HK-2 (cell line): ENCODE results near the gene CNTN5.
"Not testable (repeated sequence)": the region's sequence is repeated elsewhere in the genome, so short reads cannot be mapped to it uniquely, and the experiment has no call there.

Source experiments
- DNase-seq: peaks from one replicate; pipeline ENCODE4 v3.0.0-alpha.2; 2018; ENCODE audit not compliant: unreplicated experiment

CNTN5 gene

DNA sequence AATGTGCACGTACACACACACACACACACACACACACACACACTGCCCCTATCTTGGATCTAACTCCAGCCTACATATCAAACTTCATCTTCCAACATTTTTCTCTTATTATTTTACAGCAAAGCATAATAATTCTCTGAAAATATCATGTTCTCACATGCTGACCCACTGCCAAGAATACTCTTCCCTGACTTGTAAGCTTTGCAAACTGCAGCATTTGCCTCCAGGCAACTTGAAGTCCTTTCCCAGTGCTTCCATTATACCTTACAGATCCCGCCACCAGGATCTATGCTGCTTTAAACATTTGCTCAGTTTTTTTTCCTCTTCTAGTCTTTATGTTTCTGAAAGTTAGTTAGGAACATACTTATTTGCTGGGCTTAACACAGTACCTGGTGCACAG, 1183.0 kb downstream of the CNTN5 start:
- no peak for DNase-seq

DNA sequence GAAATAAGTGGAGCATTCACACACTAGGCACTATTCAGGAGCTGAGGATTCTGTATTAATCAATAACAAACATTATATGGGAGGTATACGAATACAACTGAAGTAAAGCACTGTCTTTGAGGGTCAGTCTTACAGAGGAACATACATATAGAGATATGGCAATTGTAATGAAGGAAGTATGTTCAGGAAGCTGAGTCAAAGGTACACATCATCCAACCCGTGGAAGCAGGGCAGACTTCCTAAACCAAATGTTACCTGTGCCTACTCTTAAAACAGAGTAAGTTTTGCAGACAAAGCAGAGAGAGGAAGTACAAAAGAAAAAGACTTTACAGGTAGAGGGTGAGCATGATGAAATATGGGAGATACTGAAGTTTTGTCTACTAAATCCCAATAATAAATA, 1185.2 kb downstream of the CNTN5 start:
- no peak for DNase-seq

DNA sequence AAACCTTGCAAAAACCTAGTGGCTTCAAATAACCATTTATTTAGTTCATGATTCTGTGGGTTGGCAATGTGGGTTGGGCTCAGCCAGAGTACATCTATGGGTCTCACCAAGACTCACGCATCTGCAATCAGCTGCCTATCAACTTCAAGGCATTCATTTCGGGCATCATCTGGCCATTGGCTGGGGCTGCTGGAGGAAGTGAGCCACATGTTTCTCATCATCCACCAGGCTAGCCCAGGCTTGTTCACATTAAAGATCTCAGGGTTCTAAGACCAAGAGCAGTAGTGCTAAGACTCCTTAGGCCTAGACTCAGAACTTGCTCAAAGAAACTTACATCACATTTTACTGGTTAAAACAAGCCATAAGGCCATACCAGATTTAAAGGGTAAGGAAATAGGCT, 1187.5 kb downstream of the CNTN5 start:
- no peak for DNase-seq

DNA sequence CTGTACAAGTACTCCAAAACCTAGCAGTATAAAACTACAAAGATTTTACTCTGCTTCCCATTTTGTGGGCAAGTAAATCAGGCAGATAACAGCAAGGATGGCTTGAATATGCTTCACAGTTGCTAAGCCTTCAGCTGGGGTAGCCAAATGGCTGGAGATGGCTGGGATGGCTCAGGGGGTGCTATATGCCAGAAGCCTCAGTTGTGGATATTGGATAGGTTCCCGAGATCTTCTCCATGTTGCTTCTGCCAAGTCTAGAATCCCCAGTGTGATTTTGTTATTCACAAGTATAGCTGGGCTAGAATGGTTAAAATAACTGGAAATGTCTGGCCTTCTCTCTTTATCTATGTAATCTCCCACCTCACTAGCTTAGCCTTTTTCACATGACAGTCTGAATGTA, 1194.0 kb downstream of the CNTN5 start:
- DNase-seq = no peak

DNA sequence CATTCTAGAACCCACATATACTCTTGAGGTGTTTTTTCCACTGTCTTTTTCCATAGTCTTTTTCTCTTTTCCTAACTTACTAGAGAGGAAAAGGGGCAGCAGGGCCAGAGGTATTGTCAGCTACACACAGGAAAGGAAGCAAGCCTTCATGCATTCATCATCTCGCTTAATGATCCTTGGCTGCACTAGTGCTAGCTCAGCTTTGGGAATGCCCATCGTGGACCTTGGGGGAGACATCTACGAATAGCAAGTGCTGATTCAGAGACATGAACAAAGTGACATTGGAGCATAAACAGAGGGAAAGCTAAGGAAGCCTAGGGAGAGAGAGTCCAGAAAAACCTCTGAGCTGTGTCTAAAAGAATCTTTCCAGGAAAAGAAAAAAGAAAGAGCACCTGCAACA, 1200.1 kb downstream of the CNTN5 start:
- DNase-seq = no peak

DNA sequence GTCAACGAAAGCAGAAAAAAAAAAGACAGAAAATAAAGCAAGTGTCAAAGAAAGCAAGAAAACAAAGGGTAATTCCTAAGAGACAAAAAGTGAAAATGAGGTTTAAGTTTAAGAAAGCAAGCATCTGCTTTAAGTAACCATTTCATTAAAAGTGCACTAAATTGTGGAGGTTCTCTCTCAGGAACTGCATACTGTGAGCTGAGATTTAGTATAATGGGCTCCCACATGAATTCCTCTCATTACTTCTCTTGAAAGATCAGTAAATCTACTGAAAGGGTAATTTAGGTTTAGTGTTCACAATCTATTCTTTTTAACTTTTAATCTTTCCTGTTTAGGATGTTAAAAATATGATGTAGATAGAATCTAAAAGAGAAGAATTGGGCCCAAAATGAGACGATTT, 1201.0 kb downstream of the CNTN5 start:
- DNase-seq = no peak

DNA sequence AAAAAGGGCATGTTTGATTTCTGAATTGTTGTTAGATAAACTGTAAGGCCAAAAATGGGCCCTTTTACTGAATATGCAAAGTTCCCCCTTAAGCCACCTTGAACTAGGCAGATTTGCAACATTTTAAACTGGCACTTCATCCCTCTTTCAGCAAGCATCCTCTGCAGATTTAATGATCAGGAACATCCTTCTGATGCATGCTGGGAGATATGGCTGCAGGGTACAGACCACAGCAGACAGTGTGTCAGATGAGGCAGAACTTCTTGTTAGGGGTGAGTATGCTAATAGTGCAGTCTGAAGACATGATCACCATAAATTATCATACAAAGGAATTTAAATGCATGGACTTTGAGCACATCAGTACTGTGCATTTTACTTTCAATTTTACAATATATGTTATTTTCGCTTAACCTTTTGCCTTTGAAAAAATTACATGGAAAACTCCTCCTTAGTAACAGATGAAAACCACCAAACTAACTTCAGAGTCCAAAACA, 1203.8 kb downstream of the CNTN5 start:
- DNase-seq = no peak

DNA sequence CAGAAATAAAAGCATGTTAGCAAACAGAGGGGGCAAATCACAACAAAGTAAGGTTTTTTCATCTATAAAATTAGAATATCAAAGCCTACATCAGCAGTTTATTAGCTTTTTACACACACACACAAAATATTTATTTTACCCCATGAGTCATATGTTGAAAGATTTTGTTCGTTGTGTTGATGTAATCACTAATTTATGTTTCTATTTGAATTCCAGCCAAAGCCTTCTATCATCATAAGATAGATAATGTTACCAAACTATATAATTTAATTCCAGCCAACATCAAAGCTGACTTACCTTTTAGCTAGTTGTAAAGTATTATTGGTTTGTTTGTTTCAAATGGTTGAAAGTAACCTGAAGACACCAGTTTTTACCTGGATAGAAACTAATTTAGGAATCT, 1208.3 kb downstream of the CNTN5 start:
- DNase-seq = no peak

DNA sequence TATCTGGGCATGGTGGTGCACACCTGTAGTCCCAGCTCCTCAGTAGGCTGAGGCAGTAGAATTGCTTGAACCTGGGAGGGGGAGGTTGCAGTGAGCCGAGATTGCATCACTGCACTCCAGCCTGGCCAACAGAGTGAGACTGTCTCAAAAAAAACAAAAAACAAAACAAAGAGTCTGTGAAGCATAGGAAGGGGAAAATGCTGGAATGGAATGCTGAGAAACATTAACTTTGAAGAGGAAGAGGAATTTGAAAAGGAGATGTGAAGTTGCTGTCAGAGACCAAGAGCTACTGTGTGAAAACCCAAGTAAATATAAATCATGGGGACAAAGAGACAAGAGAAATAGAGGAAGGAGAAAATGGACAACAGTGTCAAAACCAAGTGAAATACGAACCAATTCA, 1211.3 kb downstream of the CNTN5 start:
- no peak for DNase-seq

DNA sequence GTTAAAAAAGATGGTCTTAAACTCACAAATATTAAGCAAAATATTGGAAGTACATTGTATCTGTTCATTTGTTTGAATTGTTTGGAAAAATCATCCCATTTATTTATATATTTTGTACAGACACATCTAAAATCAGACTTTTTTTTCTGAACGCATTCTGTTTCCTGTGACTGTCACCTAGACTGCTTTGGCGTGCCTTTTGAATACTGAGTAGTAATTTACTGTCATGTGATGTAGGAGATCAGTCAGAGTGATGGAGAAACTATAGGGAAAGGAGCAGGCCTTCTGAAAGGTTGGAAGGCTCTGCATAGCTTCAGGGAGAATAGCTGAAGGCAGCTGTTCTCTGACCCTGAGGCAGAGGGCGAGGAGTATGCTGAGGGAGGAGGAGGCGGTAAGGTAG, 1214.3 kb downstream of the CNTN5 start:
- no peak for DNase-seq

DNA sequence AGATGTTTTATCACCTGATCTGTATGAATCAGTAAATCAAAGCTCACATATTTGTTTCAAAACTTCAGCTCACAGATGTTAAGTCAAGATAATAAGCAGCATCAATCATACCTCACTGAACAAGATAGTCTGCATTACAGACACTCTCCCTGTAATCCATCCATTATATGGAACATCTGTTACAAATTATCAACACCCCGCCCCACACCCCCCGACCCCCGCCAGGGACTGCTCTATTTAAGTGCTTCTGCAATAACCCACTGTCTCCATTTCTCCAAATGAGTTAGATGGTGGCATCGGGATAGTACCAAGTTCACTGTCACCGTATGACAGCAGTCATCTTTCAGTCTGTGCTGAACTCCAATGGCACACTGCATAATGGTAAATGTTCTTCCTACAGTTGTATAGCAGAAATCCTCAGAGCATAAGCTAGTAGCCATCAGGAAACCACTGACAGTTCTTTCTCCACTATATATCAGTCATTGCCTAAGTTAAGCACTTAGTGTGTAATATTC, 1219.3 kb downstream of the CNTN5 start:
- DNase-seq = no peak

DNA sequence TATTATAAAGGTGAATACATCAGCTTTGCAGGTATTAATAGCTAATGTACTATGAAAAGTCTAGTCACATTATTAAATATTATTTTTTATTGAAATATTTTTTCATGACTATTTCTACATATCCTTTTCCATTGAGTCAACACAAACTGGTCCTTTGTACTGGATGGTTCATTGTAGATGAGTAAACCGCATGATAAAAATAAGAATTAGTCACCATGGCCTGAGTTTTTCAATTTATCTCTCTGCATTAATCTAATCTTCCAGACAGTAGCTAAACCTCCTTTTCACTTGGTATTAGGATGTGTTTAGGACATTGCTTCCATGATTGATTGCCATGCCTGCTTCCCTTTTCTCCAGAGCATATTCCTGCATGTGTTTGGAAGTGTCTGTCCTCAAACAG, 1227.0 kb downstream of the CNTN5 start:
- no peak for DNase-seq

DNA sequence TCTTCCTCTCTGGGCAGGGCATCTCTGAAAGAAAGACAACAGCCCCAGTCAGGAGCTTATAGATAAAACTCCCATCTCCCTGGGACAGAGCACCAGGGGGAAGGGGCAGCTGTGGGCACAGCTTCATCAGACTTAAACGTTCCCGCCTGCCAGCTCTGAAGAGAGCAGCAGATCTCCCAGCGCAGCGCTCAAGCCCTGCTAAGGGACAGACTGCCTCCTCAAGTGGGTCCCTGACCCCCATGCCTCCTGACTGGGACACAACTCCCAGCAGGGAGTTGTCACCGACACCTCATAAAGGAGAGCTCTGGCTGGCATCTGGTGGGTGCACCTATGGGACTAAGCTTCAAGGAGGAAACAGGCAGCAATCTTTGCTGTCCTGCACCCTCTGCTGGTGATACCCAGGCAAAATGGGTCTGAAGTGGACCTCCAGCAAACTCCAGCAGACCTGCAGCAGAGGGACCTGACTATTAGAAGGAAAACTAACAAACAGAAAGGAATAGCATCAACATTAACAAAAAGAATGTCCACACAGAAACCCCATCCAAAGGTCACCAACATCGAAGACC, 1236.6 kb downstream of the CNTN5 start:
- not testable (repeated sequence) for DNase-seq

DNA sequence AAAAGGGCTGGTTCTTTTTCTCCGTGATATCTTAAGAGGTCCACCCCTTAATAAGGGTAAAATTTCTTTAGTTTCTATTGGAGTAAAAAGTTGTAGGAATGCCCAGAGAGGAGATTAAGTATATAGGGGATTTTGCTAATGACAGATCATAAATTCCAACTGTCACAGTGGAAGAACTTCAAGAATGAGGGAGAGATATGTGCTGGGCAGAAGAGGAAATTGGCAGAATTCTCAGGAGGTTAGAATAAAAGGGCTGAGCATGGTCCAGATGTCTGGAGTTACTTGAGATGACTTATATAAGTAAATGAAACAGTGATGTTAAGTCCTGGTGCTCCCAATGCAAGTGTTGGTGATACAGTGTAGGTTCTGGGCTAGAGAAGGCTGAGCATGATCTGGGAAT, 1248.8 kb downstream of the CNTN5 start:
- no peak for DNase-seq

DNA sequence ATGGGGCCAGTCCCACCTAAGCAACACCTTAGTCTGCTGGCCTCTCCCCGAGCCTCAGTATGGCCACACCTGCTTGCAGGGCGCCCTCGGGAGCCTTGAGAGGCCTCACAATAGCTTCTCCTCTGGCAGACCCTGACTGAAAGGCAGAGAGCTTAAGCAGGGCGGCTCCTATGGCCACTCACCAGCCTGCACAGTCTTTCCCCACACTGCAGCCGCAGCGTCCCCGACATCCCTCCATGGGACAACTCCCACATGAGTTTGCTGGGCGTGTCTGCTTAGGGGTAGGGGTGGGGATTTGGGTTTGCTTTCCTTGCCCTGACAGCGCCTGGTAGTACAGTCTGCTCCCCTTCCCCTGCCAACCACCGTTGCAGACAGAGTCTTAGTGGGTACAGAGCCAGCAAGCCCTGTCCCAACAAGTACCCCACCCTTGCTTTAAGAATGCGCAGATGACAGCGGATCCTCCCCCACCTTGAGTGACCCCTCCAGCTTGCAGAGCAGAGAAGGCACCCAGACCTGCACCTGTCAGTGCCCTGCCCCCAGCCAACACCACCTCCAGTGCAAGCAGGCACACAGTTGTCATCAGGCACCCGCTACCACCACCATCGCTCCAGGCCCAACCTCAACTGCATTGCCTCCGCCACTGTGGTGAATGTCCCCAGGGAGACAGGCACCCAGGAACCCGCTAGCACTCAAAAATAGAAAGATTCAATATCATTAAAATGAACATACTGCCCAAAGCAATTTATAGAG, 1252.5 kb downstream of the CNTN5 start:
- no peak for DNase-seq

DNA sequence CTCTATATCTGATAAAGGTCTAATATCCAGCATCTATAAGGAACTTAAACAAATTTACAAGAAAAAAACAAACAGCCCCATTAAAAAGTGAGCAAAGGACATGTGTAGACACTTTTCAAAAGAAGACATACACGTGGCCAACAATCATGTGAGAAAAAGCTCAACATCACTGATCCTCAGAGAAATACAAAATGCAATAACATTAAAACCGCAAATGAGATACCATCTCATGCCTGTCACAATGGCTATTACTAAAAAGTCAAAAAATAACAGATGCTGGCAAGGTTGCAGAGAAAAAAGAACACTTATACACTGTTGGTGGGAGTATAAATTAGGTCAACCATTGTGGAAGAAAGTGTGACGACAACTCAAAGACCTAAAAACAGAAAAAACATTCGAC, 1253.7 kb downstream of the CNTN5 start:
- DNase-seq = not testable (repeated sequence)

DNA sequence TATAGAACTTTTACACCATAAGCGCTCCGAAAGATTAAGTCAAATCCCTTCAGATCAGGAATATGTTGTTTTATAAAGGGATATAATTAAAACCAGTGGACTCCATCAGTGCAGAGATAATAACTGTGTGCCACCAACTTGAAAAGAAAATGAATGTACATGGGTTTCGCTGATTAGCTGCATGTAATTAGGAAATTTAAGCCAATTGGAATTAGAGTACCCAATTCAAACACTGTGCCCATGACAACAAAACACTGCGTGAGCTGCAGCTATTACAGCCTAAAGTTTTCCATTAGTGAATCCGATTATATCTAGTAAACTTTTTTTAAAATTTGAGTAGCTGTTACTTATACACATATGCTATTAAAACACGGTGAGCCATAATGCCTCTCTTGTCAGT, 1274.0 kb downstream of the CNTN5 start:
- no peak for DNase-seq

DNA sequence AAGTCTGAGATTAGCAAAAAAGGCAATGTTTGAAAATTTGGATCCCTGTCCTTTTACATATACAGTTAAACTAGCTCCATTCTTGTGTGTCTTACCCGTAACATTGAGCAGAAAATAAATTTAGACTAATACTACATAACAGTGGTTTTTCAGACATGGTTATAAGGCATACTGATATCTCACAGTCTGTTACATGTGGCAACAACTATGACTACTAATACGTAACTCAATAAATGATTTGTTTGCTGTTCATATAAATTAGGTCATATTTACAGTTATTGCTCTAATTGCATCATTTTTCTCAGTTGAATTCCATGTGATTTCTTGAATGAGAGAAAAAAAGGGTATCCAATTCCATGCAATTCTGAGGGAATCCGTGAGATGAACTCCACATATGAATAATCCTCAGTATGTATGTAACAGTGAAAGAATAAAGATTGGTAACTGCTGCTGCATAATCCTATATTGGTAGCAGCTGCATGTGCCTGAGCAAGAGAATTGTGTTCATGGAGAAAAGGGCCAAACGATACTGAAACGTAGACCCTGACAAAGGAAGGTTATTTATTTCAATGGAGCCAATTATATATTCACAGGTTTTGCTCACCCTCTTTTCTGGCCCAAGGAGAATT, 1275.4 kb downstream of the CNTN5 start:
- DNase-seq = no peak

DNA sequence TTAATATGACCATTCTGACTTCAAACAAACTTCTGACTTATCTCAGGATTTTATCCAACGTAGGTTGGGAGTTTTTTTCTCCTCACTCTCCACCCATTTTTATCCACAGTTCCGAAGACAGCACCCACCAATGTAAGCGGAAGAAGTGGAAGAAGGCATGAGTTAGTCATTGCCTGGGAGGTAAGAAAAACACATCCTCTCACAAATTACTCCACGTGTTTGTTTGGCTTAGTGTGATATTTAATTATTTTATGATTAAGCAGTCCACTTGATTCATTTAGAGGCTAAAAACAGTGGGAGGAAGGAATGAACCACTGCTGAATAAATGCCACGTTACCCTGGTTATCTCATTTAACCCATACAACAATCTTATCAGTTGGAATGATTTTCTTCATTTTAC, 1276.8 kb downstream of the CNTN5 start:
- DNase-seq = no peak

DNA sequence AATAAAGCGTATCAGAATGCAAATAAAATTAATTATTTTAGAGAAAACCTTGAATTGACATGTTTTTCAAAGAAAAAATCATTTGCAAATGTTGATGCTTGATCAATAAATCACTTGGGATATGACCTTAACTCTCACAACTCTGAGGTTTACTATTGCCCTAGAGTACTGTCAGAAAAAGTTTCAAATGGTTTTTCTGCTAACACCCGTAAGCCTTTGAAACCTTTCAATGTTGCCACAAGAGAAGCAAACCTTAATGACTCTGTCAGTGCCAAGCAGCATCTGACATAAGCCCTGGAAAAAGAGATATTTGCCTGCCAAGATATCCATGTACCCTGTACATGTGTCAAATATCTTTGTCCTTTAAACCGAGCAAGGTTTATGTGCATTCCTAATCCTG, 1282.1 kb downstream of the CNTN5 start:
- no peak for DNase-seq

DNA sequence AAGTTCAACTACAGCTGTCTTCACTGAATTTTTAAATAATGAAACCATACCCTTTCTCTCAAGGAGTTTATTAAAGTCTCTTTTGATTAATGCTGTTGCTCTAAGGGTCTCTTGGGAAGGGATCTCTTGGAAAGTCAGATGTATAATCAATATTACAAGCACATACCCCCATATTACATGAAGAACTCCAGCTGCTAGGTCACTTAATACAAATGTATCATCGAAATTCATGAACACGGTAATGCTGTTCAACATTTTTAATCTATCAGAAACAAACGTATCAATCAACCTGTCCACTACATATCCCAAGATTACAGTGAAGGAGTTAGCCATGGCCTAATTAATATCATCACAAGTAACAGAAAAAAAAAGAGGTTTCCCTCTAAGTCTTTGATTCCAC, 1283.1 kb downstream of the CNTN5 start:
- no peak for DNase-seq

DNA sequence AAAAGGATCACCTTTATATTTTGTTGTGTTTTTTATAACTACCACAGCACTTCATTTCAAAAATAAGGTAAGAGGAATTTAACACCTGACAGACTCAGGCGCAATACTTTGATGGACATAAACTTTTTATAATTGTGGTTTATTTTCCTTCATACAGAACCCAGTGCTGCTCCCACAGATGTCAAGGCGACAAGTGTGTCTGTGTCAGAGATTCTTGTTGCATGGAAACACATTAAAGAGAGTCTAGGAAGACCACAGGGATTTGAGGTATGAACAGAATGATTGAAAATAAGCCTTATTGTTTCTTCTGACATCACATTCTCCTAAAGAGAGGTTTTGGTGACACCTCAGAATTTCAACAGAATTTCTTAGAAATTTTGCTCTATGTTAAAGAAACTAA, 1287.5 kb downstream of the CNTN5 start:
- DNase-seq = no peak

DNA sequence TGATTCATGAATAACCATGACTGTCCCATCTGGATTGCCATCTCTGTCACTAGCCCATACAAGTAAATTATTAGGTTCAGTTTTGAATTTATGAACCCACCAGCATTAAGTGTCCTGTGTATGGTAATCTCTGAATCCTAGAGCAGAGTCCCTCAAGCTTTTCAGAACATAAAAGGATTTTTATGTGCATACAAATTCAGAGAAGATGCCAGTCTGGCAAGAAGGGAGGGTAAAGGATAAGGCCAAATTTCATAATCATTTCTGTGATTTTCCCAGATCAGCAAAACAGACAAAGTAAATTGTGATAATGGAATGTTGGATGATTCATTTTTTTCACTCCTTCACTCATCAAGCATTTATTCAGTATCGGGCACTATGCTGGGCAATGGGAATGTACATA, 1295.2 kb downstream of the CNTN5 start:
- DNase-seq = no peak
